H54 (cell line): ENCODE results near the gene TDRD7.

Experiments
- DNase-seq: peaks from one replicate; pipeline ENCODE4 v3.0.0; 2011; ENCODE audit warnings: low spot score, mixed read lengths; ENCODE audit not compliant: insufficient read length
- FAIRE-seq: peaks from 3 replicates; lab custom pipeline; 2011; peaks lifted over from hg19 to GRCh38; lab: Jason Lieb, UNC
- POLR2A ChIP-seq: IDR thresholded peaks from 2 replicates; pipeline ENCODE4 v1.6.1; 2011; ENCODE audit warnings: low read depth, mild to moderate bottlenecking, low read length

TDRD7 gene

GRCh38 chr9:97505845-97506244, 93.9 kb downstream of the TDRD7 start:
- no peak for FAIRE-seq

GRCh38 chr9:97506306-97506705, 94.4 kb downstream of the TDRD7 start:
- DNase-seq (no peak), FAIRE-seq (no peak)
- TF ChIP-seq POLR2A: no peak

More at GRCh38 chr9:97505845-97506244, 93.9 kb downstream of the TDRD7 start:
- no peak for TF ChIP-seq POLR2A
- no peak for DNase-seq

DNA sequence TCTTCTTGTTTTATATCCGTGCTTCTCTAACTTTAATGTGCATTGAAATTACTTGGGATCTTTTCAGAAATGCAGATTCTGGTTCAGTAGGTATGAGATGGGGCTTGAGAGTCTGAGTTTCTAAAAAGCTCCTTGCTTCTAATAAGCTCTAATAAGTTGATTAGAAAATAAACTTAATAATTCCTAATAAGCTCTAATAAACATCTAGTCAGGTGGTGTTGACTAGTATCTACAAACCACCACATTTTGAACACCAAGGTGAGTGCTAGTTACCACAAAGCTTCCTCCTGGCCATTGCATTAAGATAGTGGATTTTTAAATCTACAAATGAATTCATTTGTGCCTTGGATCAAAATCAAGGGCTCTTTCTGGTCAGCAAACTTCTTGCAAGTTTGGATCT, 94.9 kb downstream of the TDRD7 start:
- no peak for TF ChIP-seq POLR2A
- DNase-seq (no peak), FAIRE-seq (no peak)

- no peak for TF ChIP-seq POLR2A
- FAIRE-seq (no peak), DNase-seq (no peak)
Observed at GRCh38 chr9:97507428-97507984, 95.6 kb downstream of the TDRD7 start.

DNA sequence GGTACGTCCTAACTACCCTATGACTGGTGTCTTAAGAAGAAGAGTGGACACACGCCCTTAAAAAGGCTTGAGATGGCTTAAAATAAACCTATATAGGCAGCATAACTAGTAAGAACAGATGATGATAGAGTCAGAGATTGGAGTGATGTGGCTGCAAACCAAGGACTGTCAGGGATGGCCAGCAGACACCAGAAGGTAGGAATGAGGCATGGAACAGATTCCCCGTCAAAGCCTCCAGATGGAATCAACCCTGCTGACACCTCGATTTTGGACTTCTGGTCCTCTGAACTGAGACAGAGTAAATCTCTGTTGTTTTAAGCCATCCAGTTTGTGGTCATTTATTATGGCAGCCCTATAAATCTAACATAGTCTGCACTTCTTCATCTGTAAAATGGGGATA, 97.0 kb downstream of the TDRD7 start:
- no peak for DNase-seq
- TF ChIP-seq POLR2A: no peak
- no peak for FAIRE-seq

DNA sequence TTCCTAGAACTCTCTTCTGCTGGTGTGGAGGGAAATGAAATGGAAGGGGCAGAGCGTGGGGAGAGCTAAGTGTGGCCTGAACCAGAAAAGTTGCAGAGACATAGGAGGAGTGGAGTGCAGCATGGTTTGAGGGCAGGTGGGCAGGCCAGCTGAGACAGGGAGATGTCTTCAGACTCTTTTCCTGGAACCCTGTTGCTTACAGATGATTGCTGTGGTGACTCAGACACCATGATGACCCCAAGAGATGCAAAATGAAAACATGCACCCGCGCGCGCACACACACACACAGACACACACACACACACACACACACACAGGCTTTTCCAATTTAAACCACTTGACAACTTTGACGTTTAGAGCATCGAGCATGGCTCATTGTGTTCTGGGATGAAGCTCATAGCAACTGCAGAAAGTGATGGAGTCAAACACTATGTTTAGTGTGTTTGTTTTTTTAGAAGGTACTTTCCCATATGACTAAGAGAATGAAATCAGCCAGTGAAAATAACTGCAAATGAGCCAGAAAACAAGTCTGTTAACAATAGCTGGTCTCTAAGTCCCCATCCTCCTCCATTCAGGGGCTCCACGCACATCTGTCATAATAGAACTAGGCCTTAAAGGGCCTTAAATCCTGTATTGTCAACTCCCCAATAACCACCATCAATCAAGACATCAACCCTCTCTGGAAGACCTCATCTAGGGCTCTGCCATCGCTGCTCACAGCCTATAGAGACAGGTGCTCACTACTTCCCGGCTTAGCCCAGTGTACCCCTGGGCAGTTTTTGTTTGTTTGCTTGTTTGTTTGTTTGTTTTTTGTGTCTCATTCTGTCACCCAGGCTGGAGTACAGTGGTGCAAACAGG, 99.1 kb downstream of the TDRD7 start:
- DNase-seq (peak; percentile 66), FAIRE-seq (peak; percentile 93)
- no peak for TF ChIP-seq POLR2A

- DNase-seq: no peak
- no peak for TF ChIP-seq POLR2A
- peak; percentile 81 for FAIRE-seq
Observed at GRCh38 chr9:97511655-97512427, 99.9 kb downstream of the TDRD7 start.

- TF ChIP-seq POLR2A: no peak
- FAIRE-seq: no peak
- no peak for DNase-seq
Observed at GRCh38 chr9:97512966-97513560, 101.2 kb downstream of the TDRD7 start.

- DNase-seq: no peak
- no peak for FAIRE-seq
- TF ChIP-seq POLR2A: no peak
Observed at GRCh38 chr9:97514531-97514930, 102.6 kb downstream of the TDRD7 start.

- DNase-seq (no peak), FAIRE-seq (no peak)
- TF ChIP-seq POLR2A: no peak
Observed at GRCh38 chr9:97515662-97516061, 103.8 kb downstream of the TDRD7 start.

GRCh38 chr9:97516111-97516510, 104.2 kb downstream of the TDRD7 start:
- no peak for FAIRE-seq
- no peak for TF ChIP-seq POLR2A

GRCh38 chr9:97517331-97518089, 105.6 kb downstream of the TDRD7 start:
- no peak for FAIRE-seq
- no peak for TF ChIP-seq POLR2A

More at GRCh38 chr9:97516111-97516510, 104.2 kb downstream of the TDRD7 start:
- DNase-seq: no peak

More at GRCh38 chr9:97517331-97518089, 105.6 kb downstream of the TDRD7 start:
- DNase-seq: no peak
